Activated T-helper 1 cell treated with anti-CD3 and anti-CD28 coated beads, Interleukin-2, amount 50 U/mL, for 16 hours (primary cell): ENCODE measurements around the gene BGLAP.

Experiments
- DNase-seq, 2 donors: peaks; one replicate each; pipeline ENCODE4 v3.0.0-alpha.2; 2020; ENCODE audit warnings: low read depth in 1 of 2, low spot score in 1 of 2

Gene BGLAP

DNA sequence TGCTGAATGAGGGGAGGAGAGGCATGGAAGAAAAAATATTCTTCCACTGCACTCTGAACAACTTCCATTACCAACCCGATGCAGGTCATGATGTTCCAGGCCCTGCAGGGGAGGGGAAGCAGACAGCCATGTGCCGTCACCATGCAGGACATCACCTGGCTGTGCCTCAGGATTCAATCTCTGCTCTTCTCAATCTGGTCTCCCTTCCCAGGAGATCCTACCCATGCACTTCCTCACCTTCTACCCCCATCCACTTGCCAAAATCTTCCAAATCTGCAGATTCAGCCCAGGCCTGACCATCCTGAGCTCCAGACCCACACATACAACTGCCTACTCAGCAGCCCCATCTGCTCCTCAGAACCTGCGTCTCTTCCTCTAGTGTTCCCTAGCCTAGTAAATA is 11.7 kb downstream of the BGLAP start:
- no peak for DNase-seq

- DNase-seq: no peak
These were observed 15.7 kb downstream of the BGLAP start for GRCh38 chr1:156257711-156258110.

DNA sequence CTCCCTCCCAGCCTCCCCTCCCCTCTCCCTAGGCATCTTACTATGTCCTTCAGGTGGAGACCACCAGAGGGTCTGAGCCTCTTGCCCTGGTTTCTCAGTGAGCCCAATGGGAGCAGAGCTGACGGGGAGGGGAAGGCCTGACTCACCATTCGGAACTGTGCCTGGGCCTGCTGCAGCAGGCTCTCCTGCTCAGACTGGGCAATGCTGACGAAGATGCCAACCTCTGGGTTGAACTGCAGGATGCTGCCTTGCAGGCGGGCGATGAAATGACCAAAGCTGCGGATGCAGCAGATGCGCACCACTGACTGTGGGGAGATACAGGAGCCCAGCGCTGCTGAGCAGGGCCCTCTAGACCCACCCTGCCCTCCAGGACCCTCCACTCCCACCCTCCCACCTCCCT is 16.9 kb downstream of the BGLAP start:
- DNase-seq: no peak

- DNase-seq: no peak
These were observed 17.8 kb downstream of the BGLAP start for GRCh38 chr1:156259805-156260204.

DNA sequence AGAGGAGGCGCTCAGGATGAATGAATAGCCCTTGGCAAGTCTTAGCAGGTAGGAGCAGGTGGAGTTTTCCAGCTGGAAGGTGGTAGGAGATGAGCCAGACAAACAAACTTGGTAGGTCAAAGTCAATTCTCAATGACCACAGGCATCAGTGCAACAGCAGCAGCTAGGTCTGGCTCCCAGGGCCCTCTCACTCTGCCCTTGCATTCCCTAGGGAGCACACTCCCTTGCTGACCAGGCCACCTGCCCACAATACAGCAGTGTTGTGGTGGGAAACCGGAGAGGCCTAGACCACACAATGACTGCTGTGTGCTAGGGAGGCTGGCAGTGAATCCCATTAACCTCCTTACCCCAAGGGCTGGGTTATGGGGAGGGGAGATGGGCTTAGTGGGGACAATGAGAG is 18.9 kb downstream of the BGLAP start:
- DNase-seq: no peak

DNA sequence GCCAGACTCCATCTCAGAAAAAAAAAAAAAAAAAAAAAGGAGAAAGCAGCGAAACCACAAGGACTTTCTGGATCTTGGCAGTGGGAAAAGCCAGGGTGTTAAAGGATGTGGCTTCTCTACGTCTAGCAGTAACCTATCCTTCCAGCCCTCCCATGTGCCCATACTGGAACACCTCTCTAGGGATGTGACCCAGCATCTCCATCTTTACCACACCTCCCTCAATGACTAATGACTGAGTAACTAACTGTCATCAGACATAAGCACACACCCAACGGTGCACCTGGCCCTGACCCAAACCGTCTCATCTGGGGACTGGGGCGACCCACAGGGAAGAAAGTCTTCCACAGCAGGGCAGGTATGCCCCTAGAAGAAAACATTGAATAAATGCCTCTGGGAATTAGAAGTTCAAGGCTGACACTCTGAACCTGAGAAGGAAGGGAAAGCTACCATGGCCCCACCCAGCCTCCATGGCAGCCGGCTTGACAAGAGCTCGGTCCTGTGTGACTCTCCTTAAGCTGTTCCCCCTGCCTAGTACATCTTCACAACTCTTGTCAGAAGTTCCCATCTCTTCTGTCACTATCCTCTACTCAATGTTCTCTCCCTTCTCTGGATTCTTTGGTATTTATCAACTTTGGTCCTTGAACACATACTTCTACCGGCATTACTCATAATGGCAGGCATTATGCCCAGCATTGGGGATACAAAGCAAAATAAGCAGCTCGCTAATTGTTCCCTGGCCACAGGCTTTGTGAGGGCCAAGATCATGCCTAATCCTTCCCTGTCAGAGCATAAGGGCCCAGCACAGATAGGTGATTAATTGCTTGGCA is 20.7 kb downstream of the BGLAP start:
- DNase-seq: no peak

GRCh38 chr1:156263288-156263655 is 21.3 kb downstream of the BGLAP start:
- DNase-seq: no peak

GRCh38 chr1:156266051-156266450 is 24.1 kb downstream of the BGLAP start:
- no peak for DNase-seq

GRCh38 chr1:156268336-156268735 is 26.4 kb downstream of the BGLAP start:
- DNase-seq: no peak

GRCh38 chr1:156270314-156270713 is 28.3 kb downstream of the BGLAP start:
- DNase-seq: no peak

DNA sequence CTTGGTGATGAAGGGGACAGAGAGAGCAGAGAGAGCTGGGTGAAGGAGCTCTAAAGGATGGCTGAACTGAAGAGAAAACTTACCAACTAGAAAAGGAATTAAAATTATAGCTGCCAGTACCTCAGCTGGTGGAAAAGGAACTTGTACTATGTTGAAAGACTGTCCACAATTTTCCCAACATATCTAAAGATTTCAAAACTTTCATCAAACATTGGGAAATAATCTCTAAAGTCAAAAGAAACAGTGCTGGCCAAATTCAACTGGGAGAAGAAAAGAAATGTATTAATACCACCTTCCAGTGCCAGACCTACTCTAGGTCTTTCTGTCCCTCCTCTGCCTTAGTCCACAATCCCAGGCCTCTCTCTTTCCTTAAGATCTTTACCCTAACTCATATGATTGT is 34.5 kb downstream of the BGLAP start:
- no peak for DNase-seq

DNA sequence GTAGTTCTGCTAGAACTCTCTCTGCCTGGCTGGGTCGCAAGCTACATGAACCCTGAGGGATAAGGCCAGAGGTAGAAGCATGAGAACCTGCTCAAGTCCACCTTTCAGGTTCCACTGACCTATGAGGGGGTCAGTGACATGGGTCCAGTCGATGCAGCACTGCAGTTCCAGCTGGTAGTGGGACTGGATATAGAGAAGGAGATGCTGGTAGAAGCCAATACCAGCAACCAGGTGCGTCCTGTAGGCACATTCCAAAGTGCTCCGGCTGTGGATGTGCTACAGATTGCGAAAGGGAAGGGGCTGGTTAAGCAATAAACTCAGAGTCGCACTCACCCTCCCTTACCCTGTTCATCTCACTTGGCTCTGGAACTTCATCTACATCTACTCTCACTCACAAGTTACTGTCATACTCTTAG is 35.0 kb downstream of the BGLAP start:
- DNase-seq: no peak

- no peak for DNase-seq
These were observed 37.9 kb downstream of the BGLAP start for GRCh38 chr1:156279837-156280236.

- peak in 1 of 2 donors; percentile 11 for DNase-seq
These were observed 39.3 kb downstream of the BGLAP start for GRCh38 chr1:156281281-156281680.

DNA sequence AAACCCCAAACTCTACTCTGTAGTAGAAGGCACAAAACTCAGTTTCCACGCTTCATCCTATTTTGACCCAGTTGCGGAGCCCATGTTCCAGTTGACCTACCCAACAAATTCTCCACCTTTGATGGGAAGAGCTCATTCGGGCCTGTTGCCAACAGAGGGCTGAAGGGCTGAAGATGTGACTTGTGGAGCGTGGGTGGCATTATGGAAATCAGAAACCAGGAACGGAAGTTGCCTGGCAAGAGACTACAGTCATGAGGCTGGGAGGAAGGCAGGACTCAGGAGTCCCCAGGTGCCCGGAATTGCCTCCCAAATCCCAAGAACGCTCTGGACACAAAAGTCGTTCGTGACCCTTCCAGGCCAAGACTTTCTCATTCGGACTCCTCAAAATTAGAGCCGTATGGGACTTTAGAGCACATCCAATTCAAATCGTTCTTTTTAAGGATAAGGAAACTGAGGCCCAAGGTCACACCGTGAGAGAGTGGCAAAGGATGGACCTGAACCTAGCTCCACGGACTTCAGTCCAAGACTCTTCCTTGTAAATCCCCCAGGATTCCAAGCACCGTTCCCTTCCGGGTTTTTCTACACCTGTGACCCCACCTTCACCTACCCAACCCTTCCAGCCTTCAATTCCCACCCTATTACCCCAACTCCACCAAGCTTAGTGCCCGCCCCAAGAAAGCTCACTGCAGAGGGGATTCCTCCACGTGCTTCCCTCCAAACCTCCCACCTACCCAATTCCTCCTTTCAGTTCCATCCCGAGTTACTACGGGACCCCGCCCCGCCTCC is 39.9 kb downstream of the BGLAP start:
- no peak for DNase-seq

DNA sequence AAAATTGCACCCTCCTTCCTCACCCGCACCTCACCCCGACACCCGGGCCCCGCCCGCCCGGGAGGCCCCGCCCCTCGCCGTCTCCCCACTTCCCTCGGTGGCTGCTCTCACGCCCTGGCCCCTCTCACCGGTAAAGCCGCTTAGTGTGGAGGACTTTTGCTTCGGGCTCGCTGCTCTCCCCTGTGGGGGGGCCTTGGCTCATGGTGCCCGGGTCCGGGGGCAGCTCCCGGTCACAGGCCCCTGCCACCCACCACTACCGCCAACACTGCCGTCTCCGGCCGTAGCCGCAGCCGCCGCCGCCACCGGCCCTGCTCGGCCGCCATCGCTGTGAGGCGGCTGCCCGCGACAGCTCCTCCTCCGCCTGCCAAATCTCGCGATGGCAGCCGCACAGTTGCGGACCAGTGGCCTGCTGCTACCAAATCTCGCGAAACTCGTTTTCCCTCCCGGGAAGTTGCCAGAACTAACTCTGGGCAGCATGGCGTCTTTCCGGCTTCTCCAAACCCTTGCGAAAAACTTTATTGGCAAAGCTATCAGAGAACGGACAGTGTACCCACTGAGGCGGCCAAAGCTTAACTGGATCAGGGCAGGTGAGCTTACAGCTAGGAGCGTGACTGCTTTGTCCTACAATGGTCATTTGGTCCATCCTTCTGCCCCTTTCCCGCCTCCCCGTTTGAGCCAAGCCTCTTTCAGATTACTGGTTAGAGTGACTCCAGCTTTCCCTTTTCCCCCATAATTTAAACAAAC is 40.7 kb downstream of the BGLAP start, which contains the start of gene SMG5:
SMG5 (minus strand) TSS at position 347 of the 744 bp plus-strand sequence; CDS start at position 202, 145 bp downstream.
- peak; percentile 86 to 90 for DNase-seq

DNA sequence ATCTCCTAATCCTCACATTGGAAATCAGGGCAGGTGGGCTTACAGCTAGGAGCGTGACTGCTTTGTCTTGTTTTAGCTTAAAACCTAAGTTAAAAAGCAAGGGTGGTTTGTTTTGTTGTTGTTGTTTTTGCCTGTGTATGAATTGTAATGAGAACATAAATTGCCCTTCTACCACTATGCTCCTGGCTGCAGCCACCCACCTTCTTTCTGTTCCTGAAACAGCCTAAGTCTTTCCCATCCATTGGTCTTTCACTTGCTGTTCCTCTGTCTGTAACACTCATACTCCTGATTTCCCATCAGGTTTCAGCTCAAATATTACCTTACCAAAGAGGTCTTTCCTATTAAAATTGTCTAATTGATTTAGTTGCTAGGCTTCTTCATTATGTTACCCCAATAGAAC is 41.5 kb downstream of the BGLAP start:
- no peak for DNase-seq

DNA sequence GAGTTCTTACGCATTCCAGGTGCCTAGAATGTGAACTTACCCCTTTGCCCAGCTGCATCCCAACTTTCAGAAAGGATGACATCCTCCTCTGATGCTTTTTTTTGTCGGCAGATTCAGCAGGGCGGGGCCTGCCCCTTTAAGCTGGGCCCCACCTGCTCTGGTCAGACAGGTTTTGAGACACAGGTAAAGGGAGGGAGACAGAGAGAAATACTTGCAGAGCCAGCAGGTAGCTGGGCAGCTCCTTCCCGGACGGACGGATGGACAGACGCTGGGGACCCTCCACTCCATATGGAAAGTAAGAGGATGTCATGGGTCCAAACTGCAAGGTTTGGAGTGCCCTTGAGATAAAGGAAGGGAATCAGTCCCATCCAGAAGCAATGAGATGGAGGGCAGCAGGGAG is 42.1 kb downstream of the BGLAP start, which contains the start of gene TMEM79:
TMEM79 (plus strand) TSS at position 214 of the 400 bp plus-strand sequence. CDS start 902 bp downstream, outside the sequence.
- no peak for DNase-seq

DNA sequence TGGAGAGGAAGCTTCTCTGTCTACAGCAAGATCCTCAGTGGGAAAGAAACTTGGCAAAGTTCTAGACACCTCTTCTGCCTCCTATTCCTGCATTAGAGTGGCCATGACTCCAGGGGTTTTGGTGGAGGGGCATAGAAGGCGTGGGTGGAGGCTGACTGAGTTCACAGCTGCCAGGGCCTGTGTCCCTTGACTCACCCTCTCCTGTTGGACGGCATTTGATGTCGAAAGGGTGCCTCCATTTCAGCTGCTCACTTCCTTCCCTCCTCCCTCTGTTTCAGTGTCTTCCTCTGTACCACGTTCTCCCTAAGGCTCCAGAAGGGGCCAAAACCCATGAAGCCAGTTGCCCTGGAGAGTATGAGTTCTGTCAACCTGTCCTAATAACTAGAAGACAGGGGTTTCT is 42.8 kb downstream of the BGLAP start:
- DNase-seq: no peak

- DNase-seq: no peak
These were observed 43.5 kb downstream of the BGLAP start for GRCh38 chr1:156285437-156285836.

GRCh38 chr1:156286061-156286460 is 44.1 kb downstream of the BGLAP start:
- no peak for DNase-seq
